GM12892 (cell line): Measurements from ENCODE around the gene PPAT.

Source experiments
- POLR2A ChIP-seq: IDR thresholded peaks from 2 replicates; pipeline ENCODE4 v1.6.1; 2011; ENCODE audit warnings: low read depth, low read length, control low read depth
- POLR2AphosphoS5 ChIP-seq: IDR thresholded peaks from 2 replicates; pipeline ENCODE4 v1.6.1; 2011; ENCODE audit warnings: low read depth, low read length, control low read depth
- TAF1 ChIP-seq: IDR thresholded peaks from 2 replicates; pipeline ENCODE4 v1.6.1; 2011; ENCODE audit warnings: low read depth, mild to moderate bottlenecking, control low read depth, low read length, borderline replicate concordance

- TF ChIP-seq POLR2A = no peak
- TF ChIP-seq POLR2AphosphoS5 = no peak
- no peak for TF ChIP-seq TAF1
Measured at GRCh38 chr4:56450342-56450741, 14.9 kb upstream of the PPAT start.
